Esophagus squamous epithelium (tissue), 5 donors: ENCODE data around the gene IMMP2L. TPM values are rescaled to one million over a fixed set of nuclear protein-coding genes. Genes with fewer than 3 reads are reported as not detected.

Experiments
- DNase-seq: peaks from one replicate; lab custom pipeline; 2025; lab: John Stamatoyannopoulos, UW
- H3K27ac ChIP-seq, 4 donors: fragments of 200-600 bp; sonication (generic); one replicate each; pipeline ENCODE4 v1.5.1; 2016 to 2019; ENCODE audit warnings: mild to moderate bottlenecking in 1 of 4
- H3K27me3 ChIP-seq, 4 donors: fragments of 200-600 bp; sonication (generic); 1 replicate in 3 of 4; 2 replicates in 1 of 4; pipeline versions ENCODE4 v1.5.1 to v1.6.0; 2017 to 2021; ENCODE audit warnings: antibody characterized with exemption in 1 of 4
- H3K36me3 ChIP-seq, 3 donors: fragments of 200-600 bp; sonication (generic); one replicate each; pipeline ENCODE4 v1.5.1; 2016 to 2019
- H3K4me1 ChIP-seq, 3 donors: fragments of 200-600 bp; sonication (generic); one replicate each; pipeline ENCODE4 v1.5.1; 2017 to 2019
- H3K4me3 ChIP-seq, 4 donors: fragments of 200-600 bp; sonication (generic); 1 replicate in 3 of 4; 2 replicates in 1 of 4; pipeline ENCODE4 v1.5.1; 2016 to 2019; ENCODE audit warnings: mild to moderate bottlenecking in 2 of 4, moderate library complexity in 1 of 4
- H3K9me3 ChIP-seq, 3 donors: fragments of 200-600 bp; sonication (generic); one replicate each; pipeline ENCODE4 v1.5.1; 2016 to 2019
- CTCF ChIP-seq, 6 experiments: fragments of 450-650 bp in 4 of 6; fragments of 200-600 bp in 2 of 6; sonication (generic) in 2 of 6; IDR thresholded peaks; one replicate each; pipeline ENCODE4 v1.5.1; 2016 to 2019; ENCODE audit warnings: antibody characterized with exemption in 6 of 6, mild to moderate bottlenecking in 4 of 6, moderate library complexity in 4 of 6
- POLR2A ChIP-seq, 4 donors: fragments of 450-650 bp; IDR thresholded peaks; one replicate each; pipeline ENCODE4 v1.6.1; 2017; ENCODE audit warnings: antibody characterized with exemption in 4 of 4, mild to moderate bottlenecking in 4 of 4, moderate library complexity in 3 of 4
- WGBS, 2 donors: methylation state at CpG; one replicate each; pipeline ENCODE4 v1.1.5; 2018; 5-methylcytosine and 5-hydroxymethylcytosine counted together
- intact Hi-C: fragments of 100-400 bp; cut with DNase I; formaldehyde crosslinking; loops from one replicate; pipeline ENCODE4 v1.15.0; 2022
- total RNA-seq, 4 donors: library from RNA; depleted of rRNA; stranded (reverse); fragments of >200 nt; gene quantifications; one replicate each; pipeline ENCODE4 v1.1.0, GENCODE V29; 2016
- donor health status: DM: yes; HTN: yes; CAD: no.

The IMMP2L gene
- total RNA-seq, 4 donors from 2014 or later: 1.6 to 21.7 (median 5.4) TPM

GRCh38 chr7:111126987-111127386 is 435.3 kb downstream of the IMMP2L start:
- H3K27ac ChIP-seq: no peak overlapping the region
- no peak overlapping the region for H3K4me3 ChIP-seq
- H3K27me3 ChIP-seq: no peaks in the 10 kb centered on the region
- 41% methylated on average over 3 of the region's 3 CpGs for WGBS, 2 donors
- no peak for DNase-seq
- H3K9me3 ChIP-seq: no peaks in the 10 kb centered on the region
- no peak for TF ChIP-seq POLR2A (IDR thresholded peaks at IDR 0.05)
- no peak for TF ChIP-seq CTCF (IDR thresholded peaks at IDR 0.05)
- H3K4me1 ChIP-seq: no peaks in the 10 kb centered on the region
- intact Hi-C loops: no loop called here
- H3K36me3 ChIP-seq: no peaks in the 10 kb centered on the region

DNA sequence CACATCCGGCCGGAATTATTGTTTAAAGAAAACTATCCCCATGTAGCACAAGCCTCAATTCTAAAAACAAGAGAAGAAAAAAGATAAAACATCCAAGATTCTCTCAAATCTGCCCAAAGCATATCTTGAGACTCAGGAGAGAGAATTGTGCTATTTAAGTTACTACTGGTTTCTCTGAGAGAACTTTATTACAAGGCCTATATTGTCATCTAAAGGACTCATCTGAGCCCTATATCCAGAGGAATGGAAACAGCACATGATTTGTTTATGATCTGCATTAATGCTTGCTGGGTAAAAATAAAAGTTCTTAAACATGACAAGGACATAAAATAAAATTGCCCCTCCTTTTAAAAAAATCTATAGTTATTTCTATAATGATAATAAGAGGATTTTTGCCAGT is 446.3 kb downstream of the IMMP2L start:
- no peak overlapping the region for H3K27ac ChIP-seq
- DNase-seq: no peak
- TF ChIP-seq CTCF (IDR thresholded peaks at IDR 0.05): no peak
- no peak for TF ChIP-seq POLR2A (IDR thresholded peaks at IDR 0.05)
- no peak overlapping the region for H3K4me3 ChIP-seq
- 91 to 100% methylated on average over 1 to 2 of the region's 2 CpGs for WGBS, 2 donors
- no peaks in the 10 kb centered on the region for H3K27me3 ChIP-seq
- peaks cover 0 to 5% (median 0%) of the 10 kb centered on the region in 3 donors for H3K4me1 ChIP-seq
- H3K9me3 ChIP-seq: no peaks in the 10 kb centered on the region
- intact Hi-C loops: no loop called here
- H3K36me3 ChIP-seq: no peaks in the 10 kb centered on the region

DNA sequence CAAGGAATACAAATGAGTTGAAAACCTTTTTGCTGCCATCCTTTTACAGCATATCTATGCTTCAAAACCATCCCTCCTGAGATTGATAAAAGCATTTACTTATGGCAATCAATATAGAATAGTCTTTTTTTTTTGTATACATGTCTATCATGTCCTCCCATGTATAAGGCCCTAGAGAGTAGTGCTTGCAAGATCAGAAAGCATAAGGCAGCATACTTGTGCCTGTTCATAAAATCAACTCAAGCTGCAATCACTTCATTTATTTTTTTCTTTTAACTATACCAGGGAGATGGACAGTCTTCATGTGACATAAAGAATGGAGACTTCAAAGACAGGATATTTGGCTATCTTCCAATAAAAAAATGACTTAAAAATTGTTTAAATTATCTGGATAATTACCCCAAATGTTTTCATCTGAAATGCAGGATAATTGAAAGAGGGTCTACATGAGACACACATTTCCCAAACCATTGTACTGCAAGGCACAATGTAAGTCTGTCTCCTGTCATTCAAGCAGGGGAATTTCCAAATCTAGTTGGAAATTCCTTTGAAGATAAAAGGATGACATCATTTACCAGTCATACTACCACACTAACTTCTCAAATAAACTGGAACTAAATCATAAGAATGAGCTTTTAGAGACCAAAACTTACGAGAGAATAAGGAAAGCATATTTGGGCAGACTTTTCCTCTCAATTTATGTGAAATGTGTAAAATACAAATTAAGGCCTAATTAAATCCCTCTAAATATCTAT is 448.9 kb downstream of the IMMP2L start:
- Histone ChIP-seq H3K27me3 (no peaks in the 10 kb centered on the region), H3K36me3 (no peaks in the 10 kb centered on the region), H3K27ac (no peak overlapping the region), H3K4me3 (no peak overlapping the region), H3K9me3 (no peaks in the 10 kb centered on the region), H3K4me1 (peaks cover 0 to 5% (median 0%) of the 10 kb centered on the region in 3 donors)
- WGBS, 2 donors: 26 to 38% methylated on average over 1 of the region's 1 CpG
- no peak for DNase-seq
- intact Hi-C loops: no loop called here
- no peak for TF ChIP-seq POLR2A (IDR thresholded peaks at IDR 0.05)

GRCh38 chr7:111112439-111112838 is 449.9 kb downstream of the IMMP2L start:
- no peaks in the 10 kb centered on the region for H3K9me3 ChIP-seq
- TF ChIP-seq CTCF (IDR thresholded peaks at IDR 0.05): no peak
- TF ChIP-seq POLR2A (IDR thresholded peaks at IDR 0.05): no peak
- no peak for DNase-seq
- WGBS, 2 donors: 68 to 86% methylated on average over 2 of the region's 2 CpGs
- intact Hi-C loops: no loop called here
- H3K36me3 ChIP-seq: no peaks in the 10 kb centered on the region
- H3K27me3 ChIP-seq: no peaks in the 10 kb centered on the region
- H3K27ac ChIP-seq: no peak overlapping the region
- H3K4me3 ChIP-seq: no peak overlapping the region
- peaks cover 0 to 9% (median 0%) of the 10 kb centered on the region in 3 donors for H3K4me1 ChIP-seq

DNA sequence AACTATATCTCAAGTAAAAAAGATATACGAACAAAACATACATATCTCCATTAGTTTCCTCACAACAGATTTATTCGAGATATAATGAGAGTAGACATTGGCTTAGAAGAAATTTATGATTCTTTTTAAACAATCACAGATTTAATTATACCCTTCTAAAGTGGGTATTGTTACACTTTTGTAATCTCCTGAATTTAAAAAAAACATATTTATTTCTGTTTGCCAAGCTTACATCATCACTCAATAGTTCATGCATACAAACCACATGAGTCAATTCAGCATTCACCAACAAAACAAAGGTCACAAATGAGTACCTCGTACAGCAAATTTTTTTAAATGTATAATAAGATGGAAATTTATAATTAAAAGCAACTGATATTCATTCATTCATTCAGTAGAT is 453.8 kb downstream of the IMMP2L start:
- Histone ChIP-seq H3K36me3 (no peaks in the 10 kb centered on the region), H3K4me1 (peaks cover 0 to 5% (median 0%) of the 10 kb centered on the region in 3 donors), H3K4me3 (no peak overlapping the region), H3K27ac (no peak overlapping the region), H3K9me3 (no peaks in the 10 kb centered on the region), H3K27me3 (no peaks in the 10 kb centered on the region)
- intact Hi-C loops: no loop called here
- TF ChIP-seq POLR2A (IDR thresholded peaks at IDR 0.05) (no peak), CTCF (IDR thresholded peaks at IDR 0.05) (no peak)
- WGBS, 2 donors: 53 to 67% methylated on average over 3 of the region's 3 CpGs
- DNase-seq: no peak
